ENCODE results near the gene ZSWIM6. TPM values are rescaled to one million over a fixed set of nuclear protein-coding genes. Genes with fewer than 3 reads are reported as not detected.

Gene ZSWIM6
- polyA plus RNA-seq, 3 donors: 1.7 to 33.5 (median 2.7) TPM

- H2AFZ ChIP-seq (ENCODE audit: insufficient read depth, low read depth, low read length, poor library complexity, severe bottlenecking): no peak overlapping the region
These were observed 17.9 kb upstream of the ZSWIM6 start for GRCh38 chr5:61313960-61314681.

GRCh38 chr5:61318376-61318775, 13.7 kb upstream of the ZSWIM6 start:
- H4K20me1 ChIP-seq (ENCODE audit: insufficient read depth, low read length): no peaks in the 10 kb centered on the region
- WGBS (ENCODE audit: insufficient coverage): no CpG with 5 or more reads among the region's 3 CpGs
- H3K4me1 ChIP-seq (ENCODE audit: control insufficient read depth in 1 of 2, insufficient read depth in 2 of 2, low read length in 2 of 2): peaks cover 75 to 78% of the 10 kb centered on the region in 2 donors
- peak overlapping the region; percentile 51 for H2AFZ ChIP-seq (ENCODE audit: insufficient read depth, low read depth, low read length, poor library complexity, severe bottlenecking)
- intact Hi-C loops (cut with micrococcal nuclease): no loop called here
- no peaks in the 10 kb centered on the region for H3K27me3 ChIP-seq (ENCODE audit: control insufficient read depth in 2 of 2, insufficient read depth in 2 of 2, low read length in 2 of 2)
- no peak overlapping the region for H3K9ac ChIP-seq (ENCODE audit: insufficient read depth, low read length, poor library complexity, severe bottlenecking)
- no peaks in the 10 kb centered on the region for H3K9me3 ChIP-seq (replicated peaks in 1 of 2; ENCODE audit: control insufficient read depth in 1 of 2, insufficient read depth in 1 of 2, low read length in 2 of 2)
- peak overlapping the region; percentile 65 to 81 for H3K27ac ChIP-seq (ENCODE audit: low read depth in 1 of 2, low read length in 2 of 2)
- Mint-ChIP-seq H3K4me1 (peaks cover 77% of the 10 kb centered on the region), H3K9me3 (no peaks in the 10 kb centered on the region), H3K27me3 (ENCODE audit: low read depth in 3 of 3) (peaks cover 0 to 1% (median 0%) of the 10 kb centered on the region in 3 donors), H3K4me3 (no peak overlapping the region), H3K27ac (peak overlapping the region; percentile 86 to 96 (median 95)), H3K36me3 (peaks cover 0 to 7% of the 10 kb centered on the region in 2 donors)
- no peaks in the 10 kb centered on the region for H3K79me2 ChIP-seq (ENCODE audit: insufficient read depth, low read length)
- no peaks in the 10 kb centered on the region for H3K36me3 ChIP-seq (replicated peaks in 1 of 2; ENCODE audit: control insufficient read depth in 1 of 2, insufficient read depth in 2 of 2, low read length in 2 of 2)
- DNase-seq: no peak
- peak overlapping the region in 1 of 3 experiments; percentile 67 for H3K4me3 ChIP-seq (replicated peaks in 1 of 3; ENCODE audit: low read depth in 2 of 3, low read length in 3 of 3)
- no peak for TF ChIP-seq CTCF (IDR thresholded peaks at IDR 0.05)
- no peak overlapping the region for H3K4me2 ChIP-seq (replicated peaks; ENCODE audit: extremely low read depth, low read length, poor library complexity, severe bottlenecking)

More at GRCh38 chr5:61313960-61314681, 17.9 kb upstream of the ZSWIM6 start:
- no peaks in the 10 kb centered on the region for H3K27me3 ChIP-seq (ENCODE audit: control insufficient read depth in 2 of 2, insufficient read depth in 2 of 2, low read length in 2 of 2)
- Mint-ChIP-seq H3K36me3 (peaks cover 0 to 4% of the 10 kb centered on the region in 2 donors), H3K27ac (peak overlapping the region; percentile 75 to 93 (median 87)), H3K4me1 (peaks cover 49% of the 10 kb centered on the region), H3K9me3 (no peaks in the 10 kb centered on the region), H3K4me3 (peak overlapping the region in 1 of 2 donors; percentile 62), H3K27me3 (ENCODE audit: low read depth in 3 of 3) (peaks cover 0 to 3% (median 0%) of the 10 kb centered on the region in 3 donors)
- no peak overlapping the region for H3K9ac ChIP-seq (ENCODE audit: insufficient read depth, low read length, poor library complexity, severe bottlenecking)
- peak overlapping the region; percentile 40 for H3K4me2 ChIP-seq (replicated peaks; ENCODE audit: extremely low read depth, low read length, poor library complexity, severe bottlenecking)
- H4K20me1 ChIP-seq (ENCODE audit: insufficient read depth, low read length): no peaks in the 10 kb centered on the region
- peak; percentile 69 to 87 (median 85) for DNase-seq
- H3K36me3 ChIP-seq (replicated peaks in 1 of 2; ENCODE audit: control insufficient read depth in 1 of 2, insufficient read depth in 2 of 2, low read length in 2 of 2): no peaks in the 10 kb centered on the region
- peaks cover 36 to 41% of the 10 kb centered on the region in 2 donors for H3K4me1 ChIP-seq (ENCODE audit: control insufficient read depth in 1 of 2, insufficient read depth in 2 of 2, low read length in 2 of 2)
- H3K9me3 ChIP-seq (replicated peaks in 1 of 2; ENCODE audit: control insufficient read depth in 1 of 2, insufficient read depth in 1 of 2, low read length in 2 of 2): no peaks in the 10 kb centered on the region
- peak overlapping the region in 1 of 2 donors; percentile 77 for H3K27ac ChIP-seq (ENCODE audit: low read depth in 1 of 2, low read length in 2 of 2)
- H3K4me3 ChIP-seq (replicated peaks in 1 of 3; ENCODE audit: low read depth in 2 of 3, low read length in 3 of 3): no peak overlapping the region
- no CpG with 5 or more reads among the region's 1 CpG for WGBS (ENCODE audit: insufficient coverage)
- intact Hi-C loops (cut with micrococcal nuclease): loop anchor here in 1 of 2 donors (2.0 kb wide), 1 partner anchor 15 kb away; no protein-coding TSS in a partner anchor
- no peak for TF ChIP-seq CTCF (IDR thresholded peaks at IDR 0.05)
- H3K79me2 ChIP-seq (ENCODE audit: insufficient read depth, low read length): no peaks in the 10 kb centered on the region
